CD4-positive, alpha-beta memory T cell (primary cell): ENCODE measurements around the gene NKPD1. TPM values are rescaled to one million over a fixed set of nuclear protein-coding genes. Genes with fewer than 3 reads are reported as not detected.

ENCODE experiments used
- CTCF ChIA-PET: fragments of 350-600 bp; sonication (Branson Sonifier 250); formaldehyde crosslinking; loops from one replicate; lab custom pipeline; 2021; ENCODE audit warnings: inconsistent platforms; ENCODE audit not compliant: partially characterized antibody; lab: Charles Lee
- POLR2A ChIA-PET: fragments of 350-600 bp; sonication (Branson Sonifier 250); formaldehyde crosslinking; loops from one replicate; lab custom pipeline; 2021; ENCODE audit not compliant: partially characterized antibody; lab: Charles Lee
- DNase-seq, 5 donors: peaks; one replicate each; pipeline versions ENCODE4 v3.0.0 to v3.0.0-alpha.2; 2020 to 2022; ENCODE audit warnings: mixed read lengths in 1 of 5
- H3K27ac ChIP-seq: one replicate; pipeline ENCODE4 v1.7.0; 2013; ENCODE audit warnings: low read depth, low read length
- H3K27me3 ChIP-seq: 2 replicates; pipeline ENCODE4 v1.7.0; 2013; ENCODE audit warnings: mild to moderate bottlenecking, low read length, moderate library complexity; ENCODE audit not compliant: insufficient read depth
- H3K36me3 ChIP-seq: 2 replicates; pipeline ENCODE4 v1.7.0; 2013; ENCODE audit warnings: mild to moderate bottlenecking, low read length, moderate library complexity; ENCODE audit not compliant: insufficient read depth
- H3K4me1 ChIP-seq: 2 replicates; pipeline ENCODE4 v1.7.0; 2013; ENCODE audit warnings: mild to moderate bottlenecking, low read length, moderate library complexity; ENCODE audit not compliant: insufficient read depth
- H3K4me3 ChIP-seq, 2 donors: one replicate each; pipeline ENCODE4 v1.7.0; 2013; ENCODE audit warnings: low read length in 2 of 2, mild to moderate bottlenecking in 1 of 2
- H3K9me3 ChIP-seq, 2 donors: one replicate each; pipeline ENCODE4 v1.7.0; 2013; ENCODE audit warnings: low read length in 2 of 2, control low read depth in 1 of 2; ENCODE audit not compliant: control insufficient read depth in 1 of 2
- H3K27ac Mint-ChIP-seq, 7 donors: one replicate each; pipeline ENCODE4 v1.8.0; 2020 to 2021; ENCODE audit warnings: mixed read lengths in 7 of 7, mild to moderate bottlenecking in 6 of 7, inconsistent platforms in 3 of 7, moderate library complexity in 3 of 7
- H3K27me3 Mint-ChIP-seq, 2 donors: one replicate each; pipeline ENCODE4 v1.8.0; 2020 to 2021; ENCODE audit warnings: mixed read lengths in 2 of 2
- H3K36me3 Mint-ChIP-seq, 2 donors: one replicate each; pipeline ENCODE4 v1.8.0; 2020 to 2021; ENCODE audit warnings: mixed read lengths in 2 of 2, inconsistent platforms in 1 of 2, mild to moderate bottlenecking in 1 of 2
- H3K4me1 Mint-ChIP-seq, 4 donors: one replicate each; pipeline ENCODE4 v1.8.0; 2020 to 2021; ENCODE audit warnings: mixed read lengths in 4 of 4, mild to moderate bottlenecking in 1 of 4
- H3K4me3 Mint-ChIP-seq, 8 donors: one replicate each; pipeline ENCODE4 v1.8.0; 2020 to 2021; ENCODE audit warnings: mixed read lengths in 8 of 8, mild to moderate bottlenecking in 7 of 8, moderate library complexity in 6 of 8, inconsistent platforms in 3 of 8
- H3K9me3 Mint-ChIP-seq, 8 donors: one replicate each; pipeline ENCODE4 v1.8.0; 2020 to 2021; ENCODE audit warnings: mixed read lengths in 8 of 8, mild to moderate bottlenecking in 5 of 8, inconsistent platforms in 3 of 8, moderate library complexity in 1 of 8
- intact Hi-C: fragments of 100-400 bp; cut with micrococcal nuclease; formaldehyde crosslinking; loops from one replicate; pipeline ENCODE4 v1.15.1; 2023
- polyA plus RNA-seq, 2 donors: library from polyadenylated mRNA; unstranded; fragments of 300-500 nt; fragmentation: Illumina TruSeq; gene quantifications; one replicate each; pipeline ENCODE4 v1.2.3, GENCODE V29; 2021
- total RNA-seq, 2 experiments: library from RNA; stranded (reverse); gene quantifications; one replicate each; pipeline ENCODE4 v1.2.3, GENCODE V29; 2021

NKPD1 gene
- total and polyA plus RNA-seq, 4 experiments from 2014 or later, result 0.61 to 1.2 (median 0.80) TPM; not detected in 1

DNA sequence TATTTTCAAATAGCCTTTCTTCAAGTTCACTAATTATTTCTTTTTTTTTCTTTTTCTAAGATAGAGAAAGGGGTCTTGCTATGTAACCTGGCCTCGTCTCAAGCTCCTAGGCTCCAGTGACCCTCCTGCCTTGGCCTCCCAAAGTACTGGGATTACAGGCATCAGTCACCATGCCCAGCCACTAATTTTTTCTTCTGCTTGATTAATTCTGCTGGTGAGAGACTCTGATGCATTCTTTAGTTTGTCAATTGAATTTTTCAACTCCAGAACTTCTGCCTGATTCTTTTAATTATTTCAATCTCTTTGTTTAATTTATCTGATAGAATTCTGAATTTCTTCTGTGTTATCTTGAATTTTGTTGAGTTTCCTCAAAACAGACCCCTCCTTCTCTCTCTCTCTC is 29.2 kb upstream of the NKPD1 start:
- Mint-ChIP-seq H3K27me3 (no peaks in the 10 kb centered on the region), H3K9me3 (peaks cover 0 to 6% (median 0%) of the 10 kb centered on the region in 8 donors), H3K4me3 (no peak overlapping the region), H3K36me3 (peaks cover 0 to 3% of the 10 kb centered on the region in 2 donors), H3K4me1 (peaks cover 7 to 16% (median 9%) of the 10 kb centered on the region in 4 donors), H3K27ac (no peak overlapping the region)
- no peak overlapping the region for H3K27ac ChIP-seq
- H3K9me3 ChIP-seq, result no peaks in the 10 kb centered on the region
- no peak for DNase-seq
- peaks cover 5% of the 10 kb centered on the region for H3K4me1 ChIP-seq
- H3K4me3 ChIP-seq, result no peak overlapping the region
- intact Hi-C loops, result no loop called here
- no peaks in the 10 kb centered on the region for H3K36me3 ChIP-seq
- no peaks in the 10 kb centered on the region for H3K27me3 ChIP-seq
- POLR2A ChIA-PET, result interaction anchor here (0.9 kb wide), 1 partner anchor 11 kb away, joined by 4 read pairs; the partner anchor contains the start of gene BLOC1S3
- CTCF ChIA-PET, result no interaction called here

DNA sequence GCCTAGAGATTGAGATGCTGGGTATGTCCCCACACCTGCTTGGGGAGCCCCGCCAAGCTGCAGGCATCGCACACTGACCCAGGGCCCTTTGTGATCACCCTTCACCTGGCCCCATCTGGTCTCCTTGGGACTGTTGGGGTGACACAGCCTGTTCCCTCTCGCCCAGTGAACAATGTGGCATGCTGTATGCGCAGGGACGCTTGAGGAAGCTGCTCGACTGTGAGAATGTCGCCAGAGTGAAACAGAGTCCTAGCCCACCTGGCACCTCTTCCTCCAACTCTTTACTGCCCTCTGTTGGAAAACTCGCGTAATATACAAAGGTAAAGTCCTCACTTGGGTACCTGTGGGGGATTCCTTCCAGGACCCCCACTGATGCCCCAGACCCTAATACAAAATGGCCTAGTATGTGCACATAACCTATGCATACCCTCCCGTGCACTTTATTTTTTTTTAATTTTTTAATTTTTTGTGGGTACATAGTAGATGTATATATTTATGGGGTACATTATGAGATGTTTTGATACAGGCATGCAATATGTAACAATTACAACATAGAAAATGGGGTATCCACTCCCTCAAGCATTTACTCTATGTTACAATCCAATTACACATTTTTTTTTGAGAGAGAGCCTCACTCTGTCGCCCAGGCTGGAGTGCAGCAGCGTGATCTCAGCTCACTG is 26.8 kb upstream of the NKPD1 start:
- Mint-ChIP-seq H3K4me1 (peaks cover 12 to 23% (median 16%) of the 10 kb centered on the region in 4 donors), H3K27me3 (no peaks in the 10 kb centered on the region), H3K4me3 (no peak overlapping the region), H3K36me3 (peaks cover 5 to 7% of the 10 kb centered on the region in 2 donors), H3K9me3 (peaks cover 0 to 6% (median 0%) of the 10 kb centered on the region in 8 donors), H3K27ac (no peak overlapping the region)
- peak in 4 of 5 donors; percentile 53 to 56 (median 54) for DNase-seq
- intact Hi-C loops, result loop anchor here (1.0 kb wide), 1 partner anchor 284 kb away; no protein-coding TSS in a partner anchor
- H3K36me3 ChIP-seq, result no peaks in the 10 kb centered on the region
- H3K4me1 ChIP-seq, result peaks cover 5% of the 10 kb centered on the region
- CTCF ChIA-PET, result interaction anchor here (0.8 to 3.3 kb wide), 11 partner anchors 9 to 284 kb away, joined by 3 to 16 read pairs (median 3); partner anchors contain the start of genes BLOC1S3 and TRAPPC6A
- no peak overlapping the region for H3K4me3 ChIP-seq
- no peaks in the 10 kb centered on the region for H3K27me3 ChIP-seq
- POLR2A ChIA-PET, result interaction anchor here (1.3 kb wide), 1 partner anchor 10 kb away, joined by 9 read pairs; the partner anchor contains the start of genes BLOC1S3 and TRAPPC6A
- H3K27ac ChIP-seq, result no peak overlapping the region
- no peaks in the 10 kb centered on the region for H3K9me3 ChIP-seq

DNA sequence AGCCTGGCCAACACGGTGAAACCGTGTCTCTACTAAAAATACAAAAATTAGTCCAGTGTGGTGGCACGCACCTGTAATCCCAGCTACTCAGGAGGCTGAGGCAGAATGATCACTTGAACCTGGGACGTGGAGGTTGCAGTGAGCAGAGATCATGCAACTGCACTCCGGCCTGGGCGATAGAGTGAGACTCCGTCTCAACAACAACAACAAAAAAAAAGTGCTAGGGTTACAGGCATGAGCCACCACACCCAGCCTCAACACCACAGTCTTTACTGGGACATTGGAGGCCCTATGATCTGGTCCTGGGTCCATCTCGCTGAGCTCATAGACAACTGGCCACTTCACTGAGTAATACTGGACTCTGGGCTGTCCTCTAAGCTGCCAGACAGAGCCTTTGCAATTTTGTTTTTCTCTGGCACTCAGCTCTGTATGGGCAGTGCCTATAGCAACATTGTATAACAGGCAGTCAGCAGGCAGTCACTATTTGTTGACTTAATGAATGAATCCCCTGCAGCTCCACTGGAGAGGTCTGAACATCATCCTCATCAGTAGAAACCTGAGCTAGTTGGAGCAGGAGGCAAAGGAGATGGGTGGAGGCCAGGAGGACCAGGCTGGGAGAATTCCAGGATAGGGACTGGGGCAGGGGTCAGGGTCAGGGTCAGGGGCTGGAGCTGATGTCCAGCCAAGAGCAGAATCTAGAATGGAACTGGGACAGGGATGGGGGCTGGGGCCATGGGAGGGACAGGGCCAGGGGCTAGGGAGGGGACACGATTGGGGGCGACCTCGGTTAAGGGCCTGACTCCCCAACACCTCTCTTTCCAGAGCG is 25.9 kb upstream of the NKPD1 start:
- Mint-ChIP-seq H3K27me3 (no peaks in the 10 kb centered on the region), H3K4me1 (peaks cover 12 to 26% (median 19%) of the 10 kb centered on the region in 4 donors), H3K36me3 (peaks cover 7 to 9% of the 10 kb centered on the region in 2 donors), H3K4me3 (no peak overlapping the region), H3K27ac (peak overlapping the region in 3 of 7 donors; percentile 41 to 82 (median 66)), H3K9me3 (peaks cover 0 to 6% (median 0%) of the 10 kb centered on the region in 8 donors)
- no peaks in the 10 kb centered on the region for H3K27me3 ChIP-seq
- H3K9me3 ChIP-seq, result no peaks in the 10 kb centered on the region
- H3K27ac ChIP-seq, result no peak overlapping the region
- no peak for DNase-seq
- ChIA-PET POLR2A (interaction anchor here (0.7 to 1.3 kb wide), 2 partner anchors 9 to 118 kb away, joined by 4 to 9 read pairs; partner anchors contain the start of genes BLOC1S3 and TRAPPC6A), CTCF (interaction anchor here (0.8 to 3.3 kb wide), 11 partner anchors 8 to 283 kb away, joined by 3 to 16 read pairs (median 3); partner anchors contain the start of genes BLOC1S3 and TRAPPC6A)
- intact Hi-C loops, result loop anchor here (1.0 kb wide), 1 partner anchor 283 kb away; no protein-coding TSS in a partner anchor
- no peak overlapping the region for H3K4me3 ChIP-seq
- H3K36me3 ChIP-seq, result peaks cover under 1% of the 10 kb centered on the region
- H3K4me1 ChIP-seq, result peaks cover 6% of the 10 kb centered on the region

DNA sequence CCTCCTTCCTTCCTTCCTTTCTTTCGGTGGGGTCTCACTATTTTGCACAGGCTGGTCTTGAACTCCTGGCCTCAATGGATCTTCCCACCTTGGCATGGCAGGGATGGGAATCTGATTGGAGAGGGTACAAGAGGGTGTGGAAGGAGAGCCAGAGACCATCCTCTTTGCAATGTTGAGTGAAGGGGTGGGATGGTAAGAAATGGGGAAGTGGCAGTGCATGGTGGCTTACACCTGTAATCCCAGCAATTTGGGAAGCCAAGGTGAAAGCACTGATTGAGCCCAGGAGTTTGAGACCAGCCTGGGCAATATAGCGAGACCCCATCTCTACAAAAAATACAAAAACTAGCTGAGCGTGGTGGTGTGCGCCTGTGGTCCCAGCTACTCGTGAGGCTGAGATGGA is 23.3 kb upstream of the NKPD1 start:
- Histone ChIP-seq H3K27me3 (no peaks in the 10 kb centered on the region), H3K4me1 (peaks cover 28% of the 10 kb centered on the region), H3K9me3 (no peaks in the 10 kb centered on the region), H3K36me3 (peaks cover 9% of the 10 kb centered on the region), H3K4me3 (no peak overlapping the region), H3K27ac (no peak overlapping the region)
- Mint-ChIP-seq H3K4me1 (peaks cover 20 to 47% (median 35%) of the 10 kb centered on the region in 4 donors), H3K9me3 (no peaks in the 10 kb centered on the region), H3K4me3 (no peak overlapping the region), H3K36me3 (peaks cover 15% of the 10 kb centered on the region in 2 donors), H3K27me3 (no peaks in the 10 kb centered on the region), H3K27ac (peak overlapping the region in 1 of 7 donors; percentile 76)
- ChIA-PET POLR2A (no interaction called here), CTCF (no interaction called here)
- intact Hi-C loops, result no loop called here
- DNase-seq, result no peak

DNA sequence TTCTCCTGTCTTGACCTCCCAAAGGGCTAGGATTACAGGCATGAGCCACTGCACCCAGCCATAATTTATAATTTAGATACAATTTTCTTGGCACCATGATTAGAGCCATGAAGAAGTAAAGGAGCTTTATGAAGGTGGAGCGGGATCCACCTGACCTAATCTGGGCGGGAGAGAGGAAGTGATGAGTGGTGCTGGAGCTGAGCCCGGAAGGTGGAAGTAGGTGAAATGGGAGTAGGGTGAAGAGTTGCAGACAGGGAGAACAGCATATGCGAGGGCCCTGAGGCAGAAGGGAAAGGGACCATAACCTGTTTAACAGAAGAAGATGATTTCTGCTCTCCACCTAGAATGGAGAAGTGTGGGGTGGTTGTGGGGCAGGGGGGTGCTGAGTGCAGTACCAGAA is 22.0 kb upstream of the NKPD1 start:
- H3K27me3 ChIP-seq, result no peaks in the 10 kb centered on the region
- intact Hi-C loops, result no loop called here
- no peak overlapping the region for H3K27ac ChIP-seq
- Mint-ChIP-seq H3K4me1 (peaks cover 21 to 56% (median 41%) of the 10 kb centered on the region in 4 donors), H3K4me3 (no peak overlapping the region), H3K27ac (peak overlapping the region in 2 of 7 donors; percentile 17 to 29), H3K9me3 (no peaks in the 10 kb centered on the region), H3K36me3 (peaks cover 15 to 20% of the 10 kb centered on the region in 2 donors), H3K27me3 (no peaks in the 10 kb centered on the region)
- peaks cover 9% of the 10 kb centered on the region for H3K36me3 ChIP-seq
- POLR2A ChIA-PET, result interaction anchor here (0.6 kb wide), 1 partner anchor 90 kb away, joined by 3 read pairs; the partner anchor contains the start of gene PPP1R37
- H3K4me1 ChIP-seq, result peaks cover 28% of the 10 kb centered on the region
- CTCF ChIA-PET, result interaction anchor here (1.1 kb wide), 1 partner anchor 194 kb away, joined by 3 read pairs; no protein-coding TSS in a partner anchor
- no peaks in the 10 kb centered on the region for H3K9me3 ChIP-seq
- no peak for DNase-seq
- H3K4me3 ChIP-seq, result no peak overlapping the region

DNA sequence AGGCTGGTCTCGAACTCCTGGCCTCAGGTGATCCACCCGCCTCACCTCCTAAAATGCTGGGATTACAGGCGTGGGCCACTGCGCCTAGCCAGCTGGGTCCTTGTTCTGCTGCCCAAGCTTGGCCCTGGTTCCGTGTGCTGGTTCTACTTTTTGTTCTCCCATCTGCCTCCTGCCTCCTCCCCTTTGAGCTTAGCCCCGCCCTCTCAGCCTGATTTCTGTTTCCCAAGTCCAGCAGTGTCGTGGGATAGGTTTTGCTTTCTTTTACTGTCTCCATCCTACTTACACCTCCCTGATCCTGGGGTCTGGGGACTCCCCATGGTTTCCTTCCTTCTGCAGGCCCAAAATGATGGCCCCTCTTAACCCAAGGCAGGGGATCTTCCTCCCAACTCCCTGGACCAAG is 20.2 kb upstream of the NKPD1 start:
- Mint-ChIP-seq H3K4me1 (peaks cover 16 to 59% (median 38%) of the 10 kb centered on the region in 4 donors), H3K9me3 (no peaks in the 10 kb centered on the region), H3K36me3 (peaks cover 15 to 21% of the 10 kb centered on the region in 2 donors), H3K4me3 (peak overlapping the region in 7 of 8 donors; percentile 33 to 82 (median 77)), H3K27ac (peak overlapping the region in 3 of 7 donors; percentile 3 to 84 (median 78)), H3K27me3 (no peaks in the 10 kb centered on the region)
- Histone ChIP-seq H3K27ac (no peak overlapping the region), H3K4me3 (no peak overlapping the region), H3K4me1 (peaks cover 34% of the 10 kb centered on the region), H3K36me3 (peaks cover 9% of the 10 kb centered on the region), H3K27me3 (no peaks in the 10 kb centered on the region), H3K9me3 (no peaks in the 10 kb centered on the region)
- CTCF ChIA-PET, result no interaction called here
- no peak for DNase-seq
- POLR2A ChIA-PET, result interaction anchor here (1.0 to 4.9 kb wide), 3 partner anchors 10 to 89 kb away, joined by 4 to 58 read pairs (median 54); partner anchors contain the start of gene PPP1R37
- intact Hi-C loops, result no loop called here
